T-helper 17 cell (primary cell): ENCODE results near the gene CHD3. TPM values are rescaled to one million over a fixed set of nuclear protein-coding genes. Genes with fewer than 3 reads are reported as not detected.
"Not testable (repeated sequence)": the region's sequence is repeated elsewhere in the genome, so short reads cannot be mapped to it uniquely, and the experiment has no call there.

Experiments used
- ATAC-seq: fragments of 150-1000 bp; cut with Tn5 transposase; 2 replicates; pipeline ENCODE4 v1.10.0; 2021; ENCODE audit warnings: mild to moderate bottlenecking, moderate library complexity
- DNase-seq, 3 donors: peaks; one replicate each; pipeline versions ENCODE4 v3.0.0 to v3.0.0-alpha.2; 2020 to 2021
- H3K9me3 ChIP-seq: one replicate; pipeline ENCODE4 v1.7.0; 2013; ENCODE audit warnings: low read length, mild to moderate bottlenecking; ENCODE audit not compliant: control insufficient read depth, poor library complexity, severe bottlenecking
- H3K27ac Mint-ChIP-seq: one replicate; pipeline ENCODE4 v1.8.0; 2022; ENCODE audit warnings: mild to moderate bottlenecking, moderate library complexity, mixed read lengths
- H3K27me3 Mint-ChIP-seq: one replicate; pipeline ENCODE4 v1.8.0; 2022; ENCODE audit warnings: mixed read lengths
- H3K36me3 Mint-ChIP-seq: one replicate; pipeline ENCODE4 v1.8.0; 2022; ENCODE audit warnings: low read depth, mixed read lengths
- H3K4me1 Mint-ChIP-seq: one replicate; pipeline ENCODE4 v1.8.0; 2022; ENCODE audit warnings: mild to moderate bottlenecking, mixed read lengths
- H3K4me3 Mint-ChIP-seq: one replicate; pipeline ENCODE4 v1.8.0; 2022; ENCODE audit warnings: mild to moderate bottlenecking, moderate library complexity, mixed read lengths
- total RNA-seq, 4 donors: library from RNA in 2 of 4; stranded (reverse) in 2 of 4; gene quantifications; one replicate each; pipeline ENCODE4 v1.2.3 and lab custom pipeline; 2022 to 2026

The CHD3 gene
- total RNA-seq, 2 donors from 2014 or later, result 219 TPM

DNA sequence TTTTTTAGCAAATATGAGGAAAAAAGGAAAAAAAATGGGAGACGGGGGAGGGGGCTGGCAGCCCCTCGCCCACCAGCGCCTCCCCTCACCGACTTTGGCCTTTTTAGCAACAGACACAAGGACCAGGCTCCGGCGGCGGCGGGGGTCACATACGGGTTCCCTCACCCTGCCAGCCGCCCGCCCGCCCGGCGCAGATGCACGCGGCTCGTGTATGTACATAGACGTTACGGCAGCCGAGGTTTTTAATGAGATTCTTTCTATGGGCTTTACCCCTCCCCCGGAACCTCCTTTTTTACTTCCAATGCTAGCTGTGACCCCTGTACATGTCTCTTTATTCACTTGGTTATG is 34.9 kb upstream of the CHD3 start:
- no peaks in the 10 kb centered on the region for H3K9me3 ChIP-seq
- no peak for DNase-seq

GRCh38 chr17:7854078-7854777 is 34.4 kb upstream of the CHD3 start:
- H3K9me3 ChIP-seq, result no peaks in the 10 kb centered on the region
- DNase-seq (no peak), ATAC-seq (no peak)
- Mint-ChIP-seq H3K36me3 (no peaks in the 10 kb centered on the region), H3K4me3 (no peak overlapping the region), H3K27me3 (no peaks in the 10 kb centered on the region), H3K4me1 (peaks cover 17% of the 10 kb centered on the region), H3K27ac (peak overlapping the region; percentile 81)

More for the DNA sequence above, 34.9 kb upstream of the CHD3 start:
- Mint-ChIP-seq H3K27me3 (no peaks in the 10 kb centered on the region), H3K4me3 (peak overlapping the region; percentile 39), H3K4me1 (peaks cover 15% of the 10 kb centered on the region), H3K36me3 (no peaks in the 10 kb centered on the region), H3K27ac (peak overlapping the region; percentile 81)
- no peak for ATAC-seq

GRCh38 chr17:7854851-7855659 is 33.5 kb upstream of the CHD3 start, which contains the start of gene TMEM88:
TSS of gene TMEM88 (plus strand) at chr17:7855066. CDS start at chr17:7855075, 9 bp downstream.
- Mint-ChIP-seq H3K4me1 (peaks cover 22% of the 10 kb centered on the region), H3K4me3 (no peak within 1 kb of the TSS), H3K36me3 (peaks cover 3% of the 10 kb centered on the region), H3K27ac (peak within 1 kb of the TSS; percentile 81), H3K27me3 (no peaks in the 10 kb centered on the region)
- no peaks in the 10 kb centered on the region for H3K9me3 ChIP-seq
- DNase-seq, result peak in 1 of 3 donors; percentile 26
- ATAC-seq, result no peak

GRCh38 chr17:7855660-7856010 is 33.0 kb upstream of the CHD3 start:
- ATAC-seq (no peak), DNase-seq (peak in 1 of 3 donors; percentile 16)
- Mint-ChIP-seq H3K4me1 (peaks cover 22% of the 10 kb centered on the region), H3K36me3 (peaks cover 3% of the 10 kb centered on the region), H3K4me3 (no peak overlapping the region), H3K27ac (no peak overlapping the region), H3K27me3 (no peaks in the 10 kb centered on the region)
- no peaks in the 10 kb centered on the region for H3K9me3 ChIP-seq

DNA sequence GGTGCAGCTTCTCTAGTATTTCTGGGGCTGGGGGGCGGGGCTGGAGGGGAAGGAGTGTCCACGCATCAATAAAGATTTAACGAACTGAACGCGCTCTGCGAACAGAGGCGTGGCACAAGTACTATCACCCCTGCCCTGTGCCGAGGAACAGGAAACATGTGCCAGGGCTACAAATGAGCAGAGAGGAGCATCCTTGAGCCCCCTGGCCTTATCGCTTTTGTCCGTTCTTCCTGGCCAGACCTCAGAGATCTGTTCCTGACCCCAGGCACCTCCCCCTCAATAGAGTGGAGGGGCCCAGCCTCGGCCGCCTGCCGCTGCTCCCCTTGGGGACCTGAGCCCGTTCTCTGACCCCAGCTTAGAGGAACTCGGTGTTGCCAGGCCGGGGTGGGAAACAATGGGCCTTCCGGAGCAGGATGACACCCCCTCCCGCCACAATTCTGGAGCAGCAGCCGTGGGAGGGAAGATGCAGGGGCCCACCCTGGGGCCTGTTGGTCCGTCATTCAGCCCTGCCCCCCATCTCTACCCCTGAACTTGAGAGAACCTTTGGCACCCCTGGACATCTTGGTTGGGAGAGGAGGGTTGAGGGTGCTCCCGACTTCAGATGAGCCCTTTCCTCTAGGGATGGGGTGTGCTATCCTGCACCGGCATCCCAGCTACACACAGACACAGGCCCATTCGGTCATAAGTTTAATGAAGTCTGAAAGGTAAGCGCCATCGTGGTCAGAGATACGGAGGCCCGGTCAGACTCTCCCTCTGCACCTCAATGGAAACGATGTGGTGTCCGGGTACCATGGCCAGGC is 32.4 kb upstream of the CHD3 start:
- ATAC-seq, result no peak
- H3K9me3 ChIP-seq, result no peaks in the 10 kb centered on the region
- Mint-ChIP-seq H3K4me3 (no peak overlapping the region), H3K27me3 (no peaks in the 10 kb centered on the region), H3K36me3 (peaks cover 3% of the 10 kb centered on the region), H3K27ac (no peak overlapping the region), H3K4me1 (peaks cover 21% of the 10 kb centered on the region)
- DNase-seq, result peak in 1 of 3 donors; percentile 27

DNA sequence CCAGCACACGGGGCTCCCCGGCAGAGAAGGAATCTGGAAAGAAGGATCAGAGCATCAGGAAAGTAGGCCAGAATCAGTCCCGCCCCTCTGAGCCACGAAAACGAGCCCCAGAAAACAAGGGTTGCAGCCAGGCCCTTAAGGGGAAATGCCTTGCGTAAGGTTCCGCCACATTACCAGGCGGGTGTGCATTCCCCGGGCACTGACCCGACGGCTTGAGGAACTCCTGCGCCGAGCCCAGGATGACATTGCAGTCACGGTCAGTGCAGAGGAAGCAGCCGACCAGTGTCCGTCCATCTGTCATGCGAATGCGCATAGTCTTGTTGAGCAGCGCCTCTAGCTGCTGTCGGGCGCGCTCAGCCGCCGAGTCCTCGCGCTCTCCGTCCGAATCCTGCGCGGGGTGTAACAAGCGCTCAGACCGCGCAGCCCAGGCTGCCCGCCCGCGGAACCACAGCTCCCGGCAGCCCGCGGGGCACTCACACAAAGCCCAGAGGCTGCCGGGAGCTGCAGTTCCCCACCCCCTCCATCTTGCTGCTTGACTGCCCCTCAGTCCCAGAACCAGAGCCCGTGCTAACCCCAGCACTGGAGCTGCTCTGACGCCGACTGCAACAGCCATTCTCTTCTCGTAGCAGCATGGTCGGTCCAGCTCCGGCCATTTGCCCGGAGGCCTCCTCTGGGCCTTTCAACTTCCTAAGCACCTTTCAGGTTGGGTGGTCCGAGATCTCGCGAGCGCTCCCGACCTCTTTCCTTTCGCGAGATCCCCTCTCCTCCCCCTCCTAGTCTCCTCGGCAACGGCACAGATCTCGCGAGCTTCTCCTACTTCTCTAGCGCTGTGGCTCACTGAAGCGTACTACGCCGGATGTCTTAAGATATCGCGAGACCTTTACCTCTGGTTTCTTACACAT is 31.5 kb upstream of the CHD3 start, which contains the start of gene NAA38:
Gene NAA38, minus strand, starts transcription at position 749 of the 902 bp plus-strand sequence. Its CDS starts 96 bp downstream, at position 653.
- H3K36me3 Mint-ChIP-seq, result peaks cover 3% of the 10 kb centered on the region
- peak; percentile 82 for ATAC-seq
- H3K27ac Mint-ChIP-seq, result no peak within 1 kb of the TSS

GRCh38 chr17:7857713-7858521 is 30.7 kb upstream of the CHD3 start, which contains the start of gene CYB5D1:
TSS of gene CYB5D1 (plus strand) at chr17:7858003. CDS start at chr17:7858135, 132 bp downstream.
- Mint-ChIP-seq H3K27ac (no peak within 1 kb of the TSS), H3K4me3 (no peak within 1 kb of the TSS), H3K36me3 (peaks cover 6% of the 10 kb centered on the region), H3K27me3 (no peaks in the 10 kb centered on the region), H3K4me1 (peaks cover 19% of the 10 kb centered on the region)
- ATAC-seq (peak; percentile 60), DNase-seq (peak; percentile 61 to 77 (median 77))
- H3K9me3 ChIP-seq, result no peaks in the 10 kb centered on the region

More for the DNA sequence above, 31.5 kb upstream of the CHD3 start, which contains the start of gene NAA38:
- Mint-ChIP-seq H3K4me1 (peaks cover 16% of the 10 kb centered on the region), H3K4me3 (no peak within 1 kb of the TSS), H3K27me3 (no peaks in the 10 kb centered on the region)
- peak; percentile 79 to 88 (median 85) for DNase-seq
- H3K9me3 ChIP-seq, result no peaks in the 10 kb centered on the region

DNA sequence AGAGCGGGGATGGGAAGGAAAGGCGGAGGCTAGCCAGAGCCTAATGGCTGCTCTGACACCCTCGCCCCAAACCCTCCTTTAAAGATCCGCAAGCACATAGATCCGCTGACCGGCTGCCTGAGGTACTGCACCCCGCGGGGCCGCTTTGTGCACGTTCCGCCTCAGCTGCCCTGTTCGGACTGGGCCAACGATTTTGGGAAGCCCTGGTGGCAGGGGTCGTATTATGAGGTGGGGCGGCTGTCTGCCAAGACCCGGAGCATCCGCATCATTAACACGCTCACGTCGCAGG is 30.1 kb upstream of the CHD3 start:
- DNase-seq (peak in 1 of 3 donors; percentile 31), ATAC-seq (no peak)
- H3K4me3 Mint-ChIP-seq, result no peak overlapping the region
- H3K36me3 Mint-ChIP-seq, result peaks cover 6% of the 10 kb centered on the region
- H3K4me1 Mint-ChIP-seq, result peaks cover 19% of the 10 kb centered on the region
- no peak overlapping the region for H3K27ac Mint-ChIP-seq
- H3K27me3 Mint-ChIP-seq, result no peaks in the 10 kb centered on the region
- no peaks in the 10 kb centered on the region for H3K9me3 ChIP-seq

DNA sequence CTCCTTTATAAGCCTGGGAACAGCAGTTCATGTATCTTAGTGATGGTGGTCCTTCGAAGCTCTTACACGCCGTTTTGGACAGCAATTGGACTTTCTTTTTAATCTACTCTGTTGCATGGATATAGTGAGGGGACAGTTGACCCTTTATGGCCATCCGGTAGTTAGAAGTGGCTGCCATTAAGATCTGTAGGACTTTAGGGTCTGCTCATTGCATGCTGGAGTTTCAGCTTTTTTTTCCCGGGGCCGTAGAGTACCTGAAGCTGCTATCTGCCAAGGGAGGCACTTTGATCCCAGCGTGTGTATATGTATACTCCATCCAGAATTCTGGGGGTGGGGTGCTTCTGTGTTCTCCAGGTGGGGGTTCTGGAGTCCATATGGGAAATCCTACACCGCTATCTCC is 29.6 kb upstream of the CHD3 start:
- Mint-ChIP-seq H3K36me3 (peaks cover 6% of the 10 kb centered on the region), H3K4me1 (peaks cover 21% of the 10 kb centered on the region), H3K27me3 (no peaks in the 10 kb centered on the region), H3K4me3 (no peak overlapping the region), H3K27ac (peak overlapping the region; percentile 95)
- H3K9me3 ChIP-seq, result no peaks in the 10 kb centered on the region
- ATAC-seq (no peak), DNase-seq (no peak)

- DNase-seq (peak in 1 of 3 donors; percentile 39), ATAC-seq (no peak)
- no peak overlapping the region for H3K4me3 Mint-ChIP-seq
- peaks cover 6% of the 10 kb centered on the region for H3K36me3 Mint-ChIP-seq
- no peaks in the 10 kb centered on the region for H3K27me3 Mint-ChIP-seq
- peak overlapping the region; percentile 57 for H3K27ac Mint-ChIP-seq
- no peaks in the 10 kb centered on the region for H3K9me3 ChIP-seq
- peaks cover 30% of the 10 kb centered on the region for H3K4me1 Mint-ChIP-seq
Measured at GRCh38 chr17:7862692-7863437, 25.7 kb upstream of the CHD3 start.

DNA sequence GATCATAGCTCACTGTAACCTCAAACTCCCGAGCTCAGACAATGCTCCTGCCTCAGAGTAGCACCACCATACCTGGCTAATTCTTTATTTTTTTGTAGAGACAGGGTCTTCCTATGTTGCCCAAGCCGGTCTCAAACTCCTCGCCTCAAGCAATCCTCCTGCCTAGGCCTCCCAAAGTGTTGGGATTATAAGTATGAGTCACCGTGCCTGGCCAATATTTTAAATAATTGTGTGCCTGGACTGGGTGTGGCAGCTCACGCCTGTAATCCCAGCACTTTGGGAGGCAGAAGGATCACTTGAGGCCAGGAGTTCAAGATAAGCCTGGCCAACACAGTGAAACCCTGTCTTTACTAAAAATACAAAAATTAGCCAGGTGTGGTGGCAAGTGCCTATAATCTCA is 24.2 kb upstream of the CHD3 start:
- ATAC-seq, DNase-seq, H3K27me3 Mint-ChIP-seq, H3K36me3 Mint-ChIP-seq, H3K27ac Mint-ChIP-seq, H3K4me3 Mint-ChIP-seq, H3K9me3 ChIP-seq: not testable (repeated sequence)
- peaks cover 36% of the 10 kb centered on the region for H3K4me1 Mint-ChIP-seq
